Measurements from ENCODE around the gene TEX48. TPM values are rescaled to one million over a fixed set of nuclear protein-coding genes. Genes with fewer than 3 reads are reported as not detected.

The TEX48 gene
- total RNA-seq, 1 donor from 2014 or later, result not detected

DNA sequence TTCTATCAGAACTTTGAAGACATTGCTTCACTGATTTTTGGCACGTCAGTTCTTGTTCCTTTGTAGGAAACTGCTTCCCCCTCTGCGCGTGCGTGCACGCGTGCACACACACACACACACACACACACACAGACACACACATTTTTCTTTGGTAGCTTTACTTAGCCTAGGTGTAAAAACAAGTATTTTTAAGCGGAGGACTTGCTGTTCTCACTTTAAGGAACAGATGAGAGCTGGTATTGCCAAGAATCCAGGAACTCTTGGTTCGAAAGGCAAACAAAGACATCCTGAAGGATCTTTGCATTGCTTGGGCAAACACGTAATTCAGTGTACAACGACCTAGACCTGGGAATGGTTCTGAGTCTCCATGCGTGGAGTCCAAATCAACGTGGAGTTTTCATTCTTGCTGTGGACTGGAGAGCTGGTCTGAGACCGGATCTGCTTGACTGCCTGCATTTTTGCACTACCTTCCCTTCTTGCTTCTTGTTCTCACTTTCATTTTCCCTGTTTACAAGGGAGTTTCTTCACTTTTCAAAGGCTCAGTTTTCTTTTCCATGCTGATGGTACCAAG, 62.7 kb downstream of the TEX48 start:
- DNase-seq, result peak; percentile 32

DNA sequence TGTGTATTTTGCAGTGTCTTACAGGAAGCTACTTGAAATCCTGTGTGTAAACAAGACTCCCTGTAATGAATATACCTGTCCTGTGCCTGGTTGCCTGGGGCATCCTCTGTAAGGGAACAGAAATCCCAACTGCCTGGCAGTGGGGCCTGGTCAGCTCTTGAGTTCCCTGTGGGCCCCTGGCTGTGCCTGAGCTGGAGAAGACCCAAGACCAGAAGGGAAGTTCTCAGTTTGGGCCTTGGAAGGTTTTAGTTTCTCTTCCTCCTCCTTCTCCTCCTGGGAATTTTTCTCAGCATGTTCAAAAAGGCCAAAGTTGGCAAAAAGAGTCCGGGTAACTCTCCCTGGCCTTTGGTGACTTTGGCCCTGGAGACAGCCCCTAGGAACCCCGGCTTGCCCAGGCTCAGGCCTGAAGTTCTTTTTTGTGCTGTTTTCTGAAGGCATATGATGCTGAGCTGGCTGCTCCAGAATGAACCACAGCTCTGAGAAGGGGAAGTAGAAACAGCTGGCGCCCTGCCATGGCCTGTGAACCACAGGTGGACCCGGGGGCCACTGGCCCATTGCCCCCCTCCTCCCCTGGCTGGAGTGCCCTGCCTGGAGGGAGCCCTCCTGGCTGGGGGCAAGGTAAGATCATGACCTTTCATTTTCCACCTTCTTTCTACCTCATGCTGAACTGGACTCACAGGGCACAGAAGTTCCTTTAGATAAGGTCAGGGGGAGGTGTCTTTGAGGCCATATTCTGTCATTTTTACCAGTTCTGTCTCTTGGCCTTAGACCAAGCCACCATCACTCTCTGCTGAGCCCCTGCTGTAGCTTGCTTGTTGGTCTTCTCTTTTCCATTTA, 65.1 kb downstream of the TEX48 start:
- DNase-seq, result no peak

Other genes starting within 250 kb of the TEX48 start
- 0.09 and 0.17 TPM in 2 replicates for gene WHRN, start 176.7 kb downstream of the TEX48 start, total RNA-seq
- 119 and 176 TPM in 2 replicates for gene ATP6V1G1, start 94.4 kb downstream of the TEX48 start, total RNA-seq
- gene TMEM268, start 70.9 kb downstream of the TEX48 start, total RNA-seq, result 2.5 and 3.9 TPM in 2 replicates
- gene TEX53, start 24.4 kb downstream of the TEX48 start, total RNA-seq, result not detected in 2 replicates
- 2.0 and 5.4 TPM in 2 replicates for gene TNFSF15, start 123.8 kb upstream of the TEX48 start, total RNA-seq
- gene TNFSF8, start 248.4 kb upstream of the TEX48 start, total RNA-seq, result not detected in 2 replicates

Data from dermis blood vessel endothelial cell (primary cell).